GM18861 (cell line): ENCODE data around the gene ACP4.

Source experiments
- ATAC-seq: cut with Tn5 transposase; IDR thresholded peaks from one replicate; pipeline ENCODE4 v1.9.1; 2021; ENCODE audit not compliant: unreplicated experiment

ACP4 gene

GRCh38 chr19:50820549-50821247, 30.5 kb downstream of the ACP4 start:
- no peak for ATAC-seq

DNA sequence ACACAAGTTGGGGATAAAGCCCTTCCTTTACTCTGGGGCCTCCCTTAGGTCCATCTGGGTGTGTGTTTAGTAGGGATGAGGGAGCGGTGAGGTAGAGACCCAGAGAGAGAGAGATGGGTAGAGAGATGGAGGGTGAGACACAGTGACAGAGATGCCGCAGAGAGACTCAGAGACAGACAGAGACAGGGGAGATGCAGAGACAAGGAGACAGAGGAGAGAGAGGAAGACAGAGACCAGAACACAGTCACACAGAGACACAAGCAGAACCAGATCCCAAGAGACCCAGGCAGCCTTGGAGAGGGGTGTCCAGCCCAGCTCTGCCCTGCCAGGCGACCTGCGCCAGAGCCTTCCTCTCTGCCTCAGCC, 31.0 kb downstream of the ACP4 start:
- ATAC-seq: no peak

DNA sequence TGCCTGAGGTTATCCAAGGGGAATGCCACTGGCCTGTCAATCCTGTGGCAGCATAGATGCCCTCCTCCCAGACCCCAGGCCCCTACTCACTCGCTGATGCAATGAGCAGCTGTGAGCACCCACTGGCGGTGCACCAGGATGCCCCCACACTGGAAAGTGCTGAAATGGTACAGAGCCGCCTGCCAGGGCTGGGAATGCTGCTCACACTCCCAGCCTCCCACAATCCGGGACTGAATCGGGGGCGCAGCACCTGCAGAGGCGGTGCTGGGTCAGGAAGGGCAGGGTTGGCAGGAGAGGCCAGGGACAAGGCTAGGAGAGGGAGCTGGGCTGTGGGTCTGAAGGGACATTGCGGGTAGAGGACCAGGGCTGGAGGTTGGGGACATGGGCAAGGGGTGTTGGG, 31.4 kb downstream of the ACP4 start:
- ATAC-seq: no peak

- no peak for ATAC-seq
Observed at GRCh38 chr19:50822661-50823208, 32.5 kb downstream of the ACP4 start.

DNA sequence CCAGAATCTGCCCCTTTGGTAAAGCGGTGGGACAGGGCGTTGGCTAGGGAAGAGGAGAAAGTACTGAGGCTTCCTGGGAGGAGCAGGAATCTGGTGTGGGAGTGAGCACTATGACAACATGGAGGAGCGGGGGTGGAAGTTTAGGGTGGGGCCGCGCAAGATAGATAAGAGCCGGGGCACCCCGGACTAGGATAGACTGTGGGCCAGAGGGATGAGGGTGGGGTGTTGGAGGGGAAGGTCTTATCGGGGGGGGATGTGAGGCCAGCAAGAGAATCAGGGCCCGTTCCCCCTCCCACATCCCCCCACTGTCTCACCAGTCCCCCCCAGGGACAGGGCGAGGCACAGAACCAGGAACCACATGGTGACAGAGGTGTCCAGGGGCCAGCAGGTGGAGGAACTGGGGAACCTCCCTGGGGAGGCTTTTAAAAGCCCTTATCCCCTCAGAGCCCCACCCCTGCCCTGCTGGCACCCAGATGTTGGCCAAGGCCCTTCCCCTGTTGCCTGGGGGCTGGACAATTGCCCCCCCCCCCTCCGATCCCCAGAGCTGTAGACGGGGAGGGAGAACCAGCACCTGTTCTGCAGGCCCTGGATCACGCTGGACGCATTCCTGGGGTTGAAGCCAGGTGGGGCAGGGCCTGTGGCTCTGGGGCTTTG, 33.3 kb downstream of the ACP4 start, which contains the start of gene KLK1:
Gene KLK1, minus strand, starts transcription at position 399 of the 654 bp plus-strand sequence. Its CDS starts 39 bp downstream, at position 360.
- no peak for ATAC-seq

DNA sequence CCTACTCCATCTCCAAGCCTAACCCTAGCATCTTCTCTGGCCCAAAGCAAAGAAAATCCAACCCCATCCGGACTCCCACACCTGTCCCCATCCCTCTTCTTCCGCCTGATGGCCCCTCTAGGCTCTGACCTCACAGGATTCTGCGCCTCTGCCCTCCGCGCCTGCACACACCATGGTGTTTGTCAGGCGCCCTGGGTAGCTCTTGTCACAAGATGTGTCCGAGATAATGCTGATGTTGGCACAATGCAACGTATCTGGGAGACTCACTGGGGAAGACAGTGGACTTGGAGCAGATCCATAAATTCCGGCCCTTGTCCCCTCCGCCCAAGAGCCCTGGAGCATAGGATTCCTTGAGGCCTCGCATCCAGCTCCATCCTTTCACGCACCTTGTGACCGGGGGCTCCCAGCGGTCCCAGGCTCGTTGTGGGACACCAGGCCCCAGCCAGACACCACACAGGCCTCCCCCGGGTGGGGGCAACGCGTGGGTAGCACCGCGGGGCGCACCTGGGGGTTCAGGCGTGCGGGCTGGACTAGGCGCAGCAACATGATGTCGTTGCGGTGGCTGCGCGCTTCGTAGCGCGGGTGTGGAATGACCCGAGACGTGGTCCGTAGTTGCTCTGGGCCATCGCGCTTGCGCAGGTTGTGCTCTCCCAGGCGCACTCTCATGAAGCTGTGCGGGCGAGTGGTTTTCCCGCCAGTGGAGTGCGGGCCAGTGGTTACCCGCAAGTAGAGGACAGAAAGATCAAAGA, 36.5 kb downstream of the ACP4 start:
- no peak for ATAC-seq

- no peak for ATAC-seq
Observed at GRCh38 chr19:50827476-50827875, 37.3 kb downstream of the ACP4 start.

- ATAC-seq: no peak
Observed at GRCh38 chr19:50829801-50830200, 39.6 kb downstream of the ACP4 start.

- no peak for ATAC-seq
Observed at GRCh38 chr19:50830266-50831025, 40.2 kb downstream of the ACP4 start.

DNA sequence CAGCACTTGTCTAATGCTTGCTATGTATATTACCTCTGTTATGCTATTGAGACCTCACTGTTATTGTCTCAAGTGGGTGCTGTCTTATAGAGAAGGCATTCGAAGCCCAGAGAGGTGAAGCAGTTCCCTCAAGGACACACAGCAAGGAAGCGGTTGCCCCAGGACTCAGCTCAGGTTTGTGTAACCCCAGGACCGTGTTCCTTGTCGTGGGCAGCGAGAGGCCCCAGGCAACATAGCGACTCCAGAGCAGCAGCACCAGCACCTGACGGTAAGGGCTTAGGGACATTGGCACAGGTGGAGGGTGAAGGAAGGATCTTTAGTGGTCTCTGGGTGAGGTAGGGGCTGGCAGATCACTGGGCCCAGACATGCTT, 40.8 kb downstream of the ACP4 start:
- no peak for ATAC-seq

- ATAC-seq: no peak
Observed at GRCh38 chr19:50832666-50833065, 42.5 kb downstream of the ACP4 start.

DNA sequence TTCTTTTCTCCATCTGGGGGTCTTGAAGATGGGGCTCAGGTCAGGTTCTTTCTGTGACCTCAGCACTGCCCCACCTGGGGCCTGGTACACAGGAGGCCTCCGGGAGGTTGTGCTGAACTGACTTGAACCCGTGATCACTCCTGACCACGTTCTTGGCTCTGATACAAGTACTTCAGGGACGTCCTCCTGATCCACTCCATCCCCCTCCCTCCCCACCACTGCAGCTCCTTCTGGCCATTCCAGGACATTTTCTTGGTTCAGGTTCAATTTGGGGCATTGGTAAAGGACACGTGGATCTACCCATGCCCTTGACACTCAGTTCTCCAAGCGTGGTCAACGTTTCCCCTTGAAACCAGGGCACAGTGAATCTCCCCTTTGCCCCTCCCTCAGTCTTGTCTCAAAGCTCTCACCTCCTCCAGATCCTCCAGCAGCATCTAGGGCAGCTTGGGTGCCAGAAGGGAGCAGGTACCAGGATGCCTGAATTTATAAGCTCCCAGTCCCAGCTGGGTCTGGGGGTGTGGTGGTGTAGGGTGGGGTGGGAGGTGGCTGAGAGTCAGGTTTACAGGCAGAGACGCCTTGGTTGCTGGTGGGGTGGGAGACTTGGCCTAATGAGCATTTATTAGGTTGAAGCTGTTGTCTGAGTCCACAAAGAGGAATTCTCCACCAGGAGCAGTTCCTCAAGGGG, 43.0 kb downstream of the ACP4 start, which contains the start of gene KLK15:
Gene KLK15, minus strand, starts transcription at position 458 of the 685 bp plus-strand sequence. CDS start 2,082 bp downstream, outside the sequence.
- no peak for ATAC-seq

GRCh38 chr19:50833802-50834167, 43.6 kb downstream of the ACP4 start:
- no peak for ATAC-seq

GRCh38 chr19:50835103-50835784, 45.0 kb downstream of the ACP4 start:
- ATAC-seq: no peak

GRCh38 chr19:50835785-50836542, 45.7 kb downstream of the ACP4 start:
- ATAC-seq: peak; percentile 61

DNA sequence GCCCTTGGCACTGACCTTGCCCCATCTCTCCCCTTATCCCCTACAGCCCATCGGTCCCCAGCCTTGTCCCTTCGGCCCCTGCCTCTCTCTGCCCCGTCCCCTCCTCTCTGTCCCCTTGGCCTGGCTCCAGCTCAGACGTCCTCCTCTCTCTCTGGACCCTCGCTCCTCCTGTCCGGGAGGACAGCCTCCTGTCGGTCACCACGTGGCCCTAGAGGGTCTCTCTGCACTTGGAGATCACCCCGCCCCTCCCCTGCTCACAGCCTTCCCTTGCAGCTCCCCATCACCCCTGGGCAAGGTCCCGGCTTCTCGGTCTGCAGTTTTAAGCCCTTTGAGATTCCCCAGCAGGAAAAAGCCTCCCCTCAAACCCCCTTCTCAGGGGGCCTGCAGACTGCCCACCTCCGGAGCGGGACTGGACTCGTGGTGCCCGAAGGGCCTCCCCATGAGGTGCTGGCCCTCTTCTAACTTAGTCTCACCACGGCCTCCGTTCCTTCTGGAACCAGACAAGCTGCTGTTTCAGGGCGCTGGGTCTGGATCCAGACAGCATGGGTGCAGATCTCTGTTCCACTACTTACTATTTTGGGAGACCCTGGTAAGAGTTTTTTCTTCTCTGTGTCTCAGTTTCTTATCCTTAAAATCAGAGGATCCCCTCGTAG, 46.5 kb downstream of the ACP4 start:
- ATAC-seq: no peak

GRCh38 chr19:50837300-50837699, 47.1 kb downstream of the ACP4 start:
- ATAC-seq: no peak

- ATAC-seq: no peak
Observed at GRCh38 chr19:50838239-50838638, 48.0 kb downstream of the ACP4 start.
